H1 (cell line): Measurements from ENCODE around the gene ZHX3. TPM values are rescaled to one million over a fixed set of nuclear protein-coding genes. Genes with fewer than 3 reads are reported as not detected.

ENCODE experiments used
- BRCA1 ChIP-seq: IDR thresholded peaks from 2 replicates; pipeline ENCODE4 v1.6.1; 2012; ENCODE audit warnings: low read depth, low read length, improper control_type of control experiment
- CBX5 ChIP-seq: fragments of 300-800, 300-1000 bp; sonication (generic); IDR thresholded peaks from 2 replicates; pipeline ENCODE4 v1.7.1; 2016; ENCODE audit warnings: antibody characterized with exemption, low read length, low read depth
- SIN3A ChIP-seq, 2 experiments: IDR thresholded peaks in 1 of 2; conservative IDR thresholded peaks in 1 of 2; 2 replicates each; pipeline ENCODE4 v1.6.1; 2011 to 2012; ENCODE audit warnings: low read length in 2 of 2, improper control_type of control experiment in 1 of 2, low read depth in 1 of 2, mild to moderate bottlenecking in 1 of 2
- polyA plus RNA-seq, 7 experiments: library from polyadenylated mRNA; depleted of rRNA in 3 of 7; stranded (reverse) in 5 of 7; unstranded in 2 of 7; fragments of >200 nt in 5 of 7; fragments of 200-250 nt in 2 of 7; gene quantifications; 1 replicate in 5 of 7; 2 replicates in 1 of 7; 4 replicates in 1 of 7; pipeline versions ENCODE4 v1.2.1 to v1.2.3, GENCODE V29; 2011 to 2013; ENCODE audit warnings: missing spikeins in 2 of 7, mixed read lengths in 2 of 7
- total RNA-seq: library from RNA; stranded (reverse); fragmentation: NEBNext Ultra II Directional; extraction: Animal tissue kit (Norgen Biotek cat#: 25700); gene quantifications from 2 replicates; pipeline ENCODE4 v1.2.1, GENCODE V29; 2021

ZHX3 gene
- total and polyA plus RNA-seq, 2 of the 8 experiments (the other 6 are each of a cell fraction or from before 2014, with no cell fraction given), result 1.00 to 7.8 TPM

DNA sequence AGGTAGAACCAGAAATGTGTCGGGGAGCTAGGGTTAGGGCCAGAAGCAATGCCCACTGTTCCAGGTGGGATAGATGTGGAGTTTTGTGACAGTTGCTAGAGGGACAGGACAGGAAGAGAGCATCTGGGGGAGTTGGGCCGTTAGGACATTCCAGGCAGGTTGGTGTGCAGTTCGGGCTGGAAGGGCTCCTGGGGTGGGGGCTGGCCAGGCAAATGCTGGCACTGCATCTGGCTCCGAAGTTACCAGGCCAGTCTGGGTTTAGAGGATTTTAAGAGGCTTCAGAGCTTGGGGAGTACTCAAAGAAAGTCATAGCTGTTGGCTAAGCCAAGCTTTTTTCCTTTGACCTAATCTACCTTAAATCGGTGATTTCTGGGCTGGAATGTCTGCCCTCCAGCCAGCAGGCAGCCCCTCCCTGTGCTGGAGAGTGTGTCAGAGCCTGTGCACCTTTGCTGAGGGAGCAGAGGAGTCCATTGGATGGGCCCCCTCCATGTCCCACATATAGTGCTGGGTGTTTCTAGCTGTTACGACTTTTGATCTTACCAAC is 159.4 kb downstream of the ZHX3 start (continued):
- TF ChIP-seq BRCA1, result no peak
- no peak for TF ChIP-seq CBX5
- TF ChIP-seq SIN3A (conservative IDR thresholded peaks at IDR 0.05 in 1 of 2, IDR thresholded peaks at IDR 0.05 in 1 of 2; ENCODE audit: low read depth in 1 of 2, low read length in 2 of 2), result no peak
